ENCODE measurements around the gene TUT7.
"Not testable (repeated sequence)": the region's sequence is repeated elsewhere in the genome, so short reads cannot be mapped to it uniquely, and the experiment has no call there.

Gene TUT7

GRCh38 chr9:86303316-86303975 is 50.8 kb downstream of the TUT7 start:
- no peak for DNase-seq

DNA sequence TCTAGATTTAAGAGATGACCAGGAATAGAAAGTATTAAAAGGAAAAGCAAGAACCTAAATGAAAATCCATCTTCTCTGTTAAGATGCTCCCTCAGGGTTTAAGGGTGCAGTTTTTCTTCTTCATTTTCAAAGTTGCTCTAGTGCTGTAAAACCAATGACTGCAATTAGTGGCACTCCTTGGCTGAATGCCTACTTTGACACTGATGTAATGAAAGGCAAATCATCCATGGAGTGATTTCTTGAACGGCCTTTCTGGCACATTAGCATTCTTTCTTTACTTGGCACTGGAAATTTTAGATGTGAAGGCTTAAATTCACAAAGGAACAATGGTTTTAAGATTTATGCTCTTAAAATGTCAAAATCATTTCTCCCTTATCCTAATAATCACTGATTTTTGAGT is 52.5 kb downstream of the TUT7 start:
- no peak for DNase-seq

DNA sequence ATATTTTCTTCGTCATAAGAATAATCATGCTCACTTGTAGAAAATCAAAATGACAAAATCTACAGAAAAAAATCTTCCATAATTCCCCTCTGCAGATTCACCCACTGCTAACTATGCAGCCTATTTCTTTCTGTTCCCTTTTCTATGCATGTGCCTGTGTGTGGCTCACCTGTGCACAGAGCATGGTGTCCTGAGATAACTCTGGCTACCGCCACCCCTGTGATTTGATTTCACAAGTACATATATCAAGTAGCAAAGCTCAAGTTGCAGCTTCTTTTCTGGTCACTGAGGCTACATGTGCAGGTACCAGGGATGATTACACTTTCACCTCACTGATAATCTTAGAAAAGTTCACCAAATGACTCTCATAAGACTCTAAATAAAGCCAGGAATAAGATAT is 53.5 kb downstream of the TUT7 start:
- DNase-seq, result no peak

- DNase-seq, result no peak
These were observed 55.3 kb downstream of the TUT7 start for GRCh38 chr9:86298873-86299272.

GRCh38 chr9:86290341-86290740 is 63.9 kb downstream of the TUT7 start:
- DNase-seq, result not testable (repeated sequence)

- no peak for DNase-seq
These were observed 65.6 kb downstream of the TUT7 start for GRCh38 chr9:86288499-86289198.

DNA sequence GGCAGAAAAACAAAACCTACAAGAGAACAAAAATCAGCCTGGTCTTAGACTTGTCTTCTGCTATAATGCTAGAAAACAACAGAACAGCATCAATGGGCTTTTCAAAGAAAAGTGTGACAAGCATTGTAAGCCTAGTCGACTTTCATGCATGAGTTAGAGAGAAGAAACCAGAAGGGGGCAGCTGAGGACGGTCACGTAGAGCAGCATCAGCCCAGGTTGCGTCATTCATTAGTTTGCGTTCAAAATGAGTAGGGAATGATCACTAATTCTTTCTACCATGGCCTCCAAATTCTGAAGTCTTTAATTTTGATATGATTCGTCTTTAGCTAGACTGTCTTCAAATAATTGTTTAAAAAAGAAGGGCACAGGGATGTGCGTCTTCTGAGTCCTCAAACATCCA is 67.2 kb downstream of the TUT7 start:
- DNase-seq, result peak; percentile 64

DNA sequence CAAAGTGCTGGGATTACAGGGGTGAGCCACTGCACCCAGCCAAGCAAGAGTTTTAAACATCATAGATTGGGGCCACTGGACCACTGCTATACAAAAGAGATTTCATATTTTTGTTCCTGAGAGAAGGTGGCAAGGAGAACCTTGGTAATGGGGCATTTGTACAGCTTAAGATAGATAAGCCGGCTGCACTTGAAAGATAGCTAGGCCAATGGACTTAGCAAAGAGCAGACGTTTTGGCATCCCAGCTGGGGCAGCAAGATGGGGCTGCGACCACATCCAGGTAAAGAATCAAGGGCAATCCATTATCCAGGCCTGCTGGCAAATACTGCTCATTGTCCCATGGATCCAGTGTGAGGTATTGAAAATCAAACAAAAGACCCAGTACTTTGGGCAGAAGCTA is 67.9 kb downstream of the TUT7 start:
- no peak for DNase-seq

GRCh38 chr9:86285261-86285660 is 68.9 kb downstream of the TUT7 start:
- DNase-seq, result no peak

DNA sequence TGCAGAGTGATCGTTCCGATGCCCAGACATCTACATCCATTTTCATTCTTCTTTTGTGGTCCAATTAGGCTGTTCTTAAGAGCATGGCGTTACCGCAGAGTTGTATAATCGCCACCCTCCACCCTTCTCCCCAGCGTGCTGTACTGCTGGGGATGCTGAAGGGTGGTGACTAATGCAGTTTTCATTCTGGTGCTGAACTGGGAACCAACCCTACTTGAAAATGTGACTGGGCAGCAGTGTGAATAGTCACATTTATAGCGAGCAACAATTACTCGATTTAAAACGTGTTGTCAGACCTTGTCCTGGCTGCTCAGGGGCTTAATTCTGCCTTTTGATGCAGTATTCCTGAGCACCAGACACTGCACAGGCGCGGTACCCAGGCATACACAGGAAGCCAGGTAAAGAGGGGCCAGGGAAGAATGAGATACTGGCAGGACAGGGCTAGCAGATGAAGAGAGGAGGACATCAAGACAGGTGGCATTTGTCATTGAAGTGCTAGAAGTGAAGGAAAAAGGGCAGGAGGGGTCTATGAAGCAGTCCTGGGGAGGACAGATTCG is 71.2 kb downstream of the TUT7 start:
- peak; percentile 75 for DNase-seq

- DNase-seq, result peak; percentile 92
These were observed 71.9 kb downstream of the TUT7 start, which contains the start of gene ISCA1 for GRCh38 chr9:86282077-86282978. Gene ISCA1, minus strand, starts transcription at chr9:86282538. Its CDS starts 80 bp downstream, at chr9:86282458.

DNA sequence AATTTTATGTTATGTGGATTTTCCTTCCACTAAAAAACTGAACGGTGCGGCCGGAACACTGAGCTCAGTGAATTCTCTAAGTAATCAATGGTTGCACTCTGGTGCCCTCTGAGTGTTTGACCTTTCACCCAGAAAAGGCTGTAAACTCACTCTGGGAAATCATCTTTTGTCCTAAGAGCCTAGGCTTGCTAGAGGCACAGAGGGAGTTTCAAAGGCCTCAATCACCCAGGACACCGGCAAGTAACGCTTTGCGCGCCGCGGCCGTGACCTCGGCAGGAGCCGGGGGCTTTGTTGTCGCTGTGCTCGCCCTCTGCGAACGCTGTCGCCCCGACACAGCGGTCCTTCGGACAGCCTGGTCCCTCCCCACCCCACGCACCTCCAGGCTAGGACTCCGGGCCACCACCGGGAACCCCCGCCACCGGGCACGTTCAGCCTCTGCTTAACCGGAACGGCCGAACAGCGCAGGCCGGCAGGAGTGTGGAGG is 72.6 kb downstream of the TUT7 start:
- DNase-seq, result no peak

DNA sequence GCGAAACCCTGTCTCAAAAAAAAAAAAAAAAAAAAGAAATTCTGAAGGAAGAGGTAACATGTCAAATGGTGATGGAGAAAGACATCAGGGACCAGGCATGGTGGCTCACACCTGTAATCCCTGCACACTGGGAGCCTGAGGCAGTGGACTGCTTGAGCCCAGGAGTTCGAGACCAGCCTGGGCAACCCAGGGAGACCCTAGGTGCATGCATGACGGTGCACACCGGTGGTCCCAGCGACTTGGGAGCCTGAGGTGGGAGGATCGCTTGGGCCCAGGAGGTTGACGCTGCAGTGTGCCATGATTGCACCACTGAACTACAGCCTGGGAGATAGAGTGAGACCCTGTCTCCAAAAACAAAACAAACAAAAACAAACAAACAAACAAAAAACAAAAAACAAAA is 73.6 kb downstream of the TUT7 start:
- DNase-seq, result no peak

DNA sequence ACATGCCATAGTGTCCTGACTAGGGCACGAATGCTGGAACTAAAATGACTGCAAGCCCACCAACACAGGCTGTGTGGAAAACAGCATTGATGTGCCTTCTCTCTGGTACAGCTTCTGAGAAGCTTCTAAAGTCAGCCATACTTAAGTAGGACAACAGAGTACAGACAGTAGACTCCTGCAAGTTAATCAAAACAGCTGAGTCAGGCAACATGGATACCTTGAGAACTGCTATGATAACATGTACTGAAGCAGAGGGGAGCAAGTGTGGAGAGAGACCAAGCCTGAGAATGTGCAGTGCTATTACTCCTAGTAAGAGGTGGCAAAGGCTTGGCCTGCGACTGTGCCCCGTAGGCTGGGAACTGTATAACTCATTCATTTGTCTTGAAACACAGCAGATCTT is 74.4 kb downstream of the TUT7 start:
- no peak for DNase-seq

- no peak for DNase-seq
These were observed 77.1 kb downstream of the TUT7 start for GRCh38 chr9:86277072-86277471.

DNA sequence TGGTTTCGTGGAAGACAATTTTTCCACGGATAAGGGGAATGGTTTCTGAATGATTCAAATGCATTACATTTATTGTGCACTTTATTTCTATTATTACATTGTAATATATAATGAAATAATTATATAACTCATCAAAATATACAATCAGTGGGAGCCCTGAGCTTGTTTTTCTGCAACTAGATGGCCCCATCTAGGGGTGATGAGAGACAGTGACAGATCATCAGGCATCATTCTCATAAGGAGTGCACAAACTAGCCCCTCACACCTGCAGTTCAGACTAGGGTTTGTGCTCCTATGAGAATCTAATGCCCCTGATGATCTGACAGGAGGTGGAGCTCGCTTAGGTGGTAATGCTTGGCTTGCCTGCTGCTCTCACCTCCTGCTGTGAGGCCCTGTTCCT is 78.2 kb downstream of the TUT7 start:
- no peak for DNase-seq

DNA sequence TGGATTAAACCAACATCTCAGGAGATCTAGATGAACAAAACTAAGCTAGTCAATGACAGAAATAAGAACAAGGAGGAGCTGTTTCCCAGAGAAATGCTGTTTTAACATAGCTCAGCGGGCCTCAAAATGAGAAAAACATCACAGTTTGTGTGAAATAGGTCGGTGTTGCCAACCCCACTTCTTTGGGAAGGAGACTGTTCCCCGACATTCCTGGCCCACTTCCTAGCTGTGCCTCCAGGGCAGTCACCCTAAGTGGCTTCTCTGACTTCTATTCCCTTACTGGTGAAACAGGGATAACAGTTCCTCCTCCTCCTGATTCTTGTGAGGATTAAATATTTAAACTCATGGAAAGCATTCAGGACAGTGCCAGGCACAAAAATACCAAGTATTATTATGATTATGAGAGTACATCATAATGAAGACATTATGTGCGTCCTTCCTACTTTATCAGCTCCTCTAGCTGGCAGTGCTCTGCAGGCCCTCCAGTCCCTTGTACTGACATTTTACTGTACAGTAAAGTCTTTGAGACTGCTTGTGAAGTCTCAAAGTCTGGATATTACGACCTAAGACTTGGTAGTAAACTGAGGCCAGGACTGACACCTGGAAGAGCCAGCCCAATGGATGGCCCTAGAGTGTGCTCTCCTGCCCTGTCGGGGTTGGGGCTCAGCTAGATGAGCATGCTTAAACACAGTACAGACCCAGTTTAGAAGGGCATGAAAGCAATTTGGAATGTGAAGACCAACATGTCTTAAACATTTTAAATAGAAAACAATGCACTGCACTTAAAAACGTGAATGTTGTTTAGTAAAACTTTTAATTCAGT is 79.2 kb downstream of the TUT7 start:
- no peak for DNase-seq

DNA sequence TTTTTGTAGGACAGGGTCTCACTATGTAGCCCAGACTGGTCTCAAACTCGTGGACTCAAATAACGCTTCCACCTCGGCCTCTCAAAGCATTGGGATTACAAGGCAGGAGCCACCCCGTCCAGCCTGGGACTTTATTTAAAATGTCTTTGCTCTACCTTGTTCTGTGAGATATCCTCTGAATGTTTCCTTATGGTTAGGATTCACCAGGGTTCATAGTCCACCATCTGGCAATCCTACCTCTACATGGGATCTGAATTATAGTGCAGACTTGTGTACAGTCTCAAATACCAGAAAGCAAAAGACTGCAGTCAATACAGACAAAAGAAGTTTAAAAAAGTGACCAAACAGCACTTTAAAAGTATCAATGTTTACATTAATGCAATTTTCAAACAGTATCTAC is 82.0 kb downstream of the TUT7 start:
- no peak for DNase-seq

DNA sequence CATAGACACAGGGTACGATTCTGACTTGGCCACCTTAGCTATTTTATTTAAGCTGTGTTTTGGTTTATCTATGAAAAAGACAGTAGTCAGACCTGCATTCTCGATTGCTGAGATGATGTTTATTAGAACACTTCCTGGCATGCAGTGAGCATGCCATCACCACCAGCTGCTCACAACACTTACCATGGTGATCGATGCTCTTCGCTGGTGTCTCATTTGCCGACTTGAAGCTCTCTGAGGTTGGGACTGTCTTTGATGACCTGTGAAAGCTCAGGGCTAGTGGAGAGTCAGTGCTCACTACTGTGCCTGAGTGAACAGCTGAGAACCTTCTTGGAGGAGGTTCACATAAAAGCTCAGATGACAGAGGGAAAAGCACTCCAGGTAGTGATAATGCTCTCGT is 90.3 kb downstream of the TUT7 start:
- no peak for DNase-seq

DNA sequence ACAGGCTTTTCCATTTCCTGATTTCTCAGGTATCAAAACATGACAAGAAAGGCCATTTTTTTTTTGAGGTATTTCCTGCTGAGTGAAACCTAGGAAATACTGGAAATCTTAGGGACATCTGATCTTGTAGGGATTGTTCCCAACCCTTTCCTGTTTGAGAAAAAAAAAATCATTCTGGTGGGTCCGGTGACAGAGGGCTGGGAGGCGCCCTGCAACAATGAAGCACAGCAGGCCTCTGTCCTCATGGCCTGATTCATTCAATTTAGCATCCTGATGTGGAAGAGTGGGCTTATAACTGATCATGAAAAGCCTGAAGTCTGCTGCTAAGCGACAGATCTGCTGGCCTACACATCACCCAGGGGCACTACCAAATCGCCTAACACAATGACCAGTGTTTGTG is 91.7 kb downstream of the TUT7 start:
- DNase-seq, result no peak

DNA sequence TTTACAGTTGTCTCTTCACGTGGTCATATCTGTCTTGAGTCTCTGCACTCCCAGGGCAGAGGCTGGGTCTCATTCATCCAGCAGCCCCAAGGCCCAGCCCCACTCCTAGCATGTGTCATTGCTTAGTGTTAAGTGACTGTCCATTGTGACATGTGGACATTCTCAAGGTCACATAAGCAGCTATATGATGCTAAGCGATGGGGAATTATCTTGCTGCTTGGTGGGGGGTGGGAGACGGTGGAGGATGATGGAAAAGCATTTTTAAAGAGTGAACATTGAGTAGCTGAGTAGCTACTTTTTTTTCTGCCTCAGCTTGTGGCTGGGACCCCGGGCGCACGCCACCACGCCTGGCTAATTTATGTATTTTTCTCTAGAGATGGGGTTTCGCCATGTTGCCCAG is 94.7 kb downstream of the TUT7 start, which contains the start of gene C9orf153:
Gene C9orf153, minus strand, starts transcription at position 101 of the 400 bp plus-strand sequence. CDS start 30,054 bp downstream, outside the sequence.
- DNase-seq, result no peak

DNA sequence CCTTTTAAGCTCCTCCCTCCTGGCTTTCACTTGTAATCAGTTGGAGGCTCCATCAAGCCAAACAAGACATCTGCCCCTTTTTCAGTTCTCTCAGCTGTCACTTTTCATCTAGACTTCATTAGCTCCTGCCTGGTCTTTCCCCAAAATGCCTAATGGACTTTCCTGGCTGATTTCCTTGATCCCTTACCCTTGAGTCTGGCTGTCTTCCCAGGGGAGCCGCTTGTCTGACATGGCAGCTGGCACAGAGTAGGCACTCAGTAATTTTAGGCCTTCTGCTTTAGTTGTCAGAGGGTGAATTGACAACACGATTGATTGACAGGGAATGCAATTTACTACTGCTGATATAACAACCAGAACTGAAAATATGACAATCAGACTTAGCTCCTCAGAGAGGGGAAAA is 96.8 kb downstream of the TUT7 start:
- DNase-seq, result no peak
